ENCODE measurements around the gene MYO1G.

DNA sequence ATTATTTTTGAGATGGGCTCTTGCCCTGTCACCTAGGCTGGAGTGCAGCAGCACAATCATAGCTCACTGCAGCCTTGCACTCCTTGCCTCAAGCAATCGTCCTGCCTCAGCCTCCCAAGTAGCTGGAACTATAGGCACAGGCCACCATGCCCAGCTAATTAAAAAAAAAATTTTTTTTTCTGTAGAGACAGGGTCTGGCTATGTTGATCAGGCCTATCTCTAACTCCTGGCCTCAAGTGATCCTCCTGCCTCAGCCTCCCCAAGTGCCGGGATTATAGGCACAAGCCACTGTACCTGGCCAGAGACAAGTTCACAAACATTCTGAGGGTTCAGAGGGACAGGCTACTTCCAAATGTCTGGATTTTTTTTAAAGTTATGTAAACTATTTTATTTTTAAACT lies 61.4 kb downstream of the MYO1G start:
- no peak for TF ChIP-seq CTCF (IDR thresholded peaks at IDR 0.05)
- no peak for TF ChIP-seq POLR2A (IDR thresholded peaks at IDR 0.05)

Data from right lobe of liver (tissue), 4 donors.